T-helper 9 cell (primary cell): ENCODE data around the gene EPM2A.

Source experiments
- DNase-seq: peaks from one replicate; pipeline ENCODE4 v3.0.0-alpha.2; 2020

Gene EPM2A

GRCh38 chr6:145600299-145600698 lies 135.0 kb downstream of the EPM2A start:
- DNase-seq: no peak

DNA sequence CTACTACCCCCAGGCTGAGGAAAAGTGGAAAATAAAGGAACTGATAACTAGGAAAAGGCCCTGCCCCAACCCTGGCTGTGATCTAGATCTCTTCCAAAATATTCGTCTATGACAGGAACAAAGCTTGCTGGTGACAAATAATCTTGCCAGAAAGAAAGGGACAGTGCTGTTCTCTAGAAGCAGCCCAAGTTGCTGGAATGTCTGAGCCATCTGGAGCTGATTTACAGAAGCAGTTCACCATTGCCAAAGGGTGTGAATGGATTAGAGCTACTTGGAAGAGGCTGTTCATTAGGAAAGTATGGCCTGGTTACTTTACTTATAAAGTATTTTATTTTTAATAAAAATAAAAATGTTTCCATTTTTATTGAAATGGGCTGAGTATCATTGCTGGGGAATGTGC lies 146.3 kb downstream of the EPM2A start:
- no peak for DNase-seq

- DNase-seq: no peak
Measured at GRCh38 chr6:145587334-145587733, 148.0 kb downstream of the EPM2A start.

- no peak for DNase-seq
Measured at GRCh38 chr6:145583753-145584152, 151.6 kb downstream of the EPM2A start.
